Loucy (cell line): ENCODE data around the gene MAP2K3.

Experiments
- H2AFZ ChIP-seq: fragments of 200-600 bp; sonication (generic); 2 replicates; pipeline ENCODE4 v1.6.0; 2016; ENCODE audit warnings: antibody characterized with exemption, mild to moderate bottlenecking, low read length, moderate library complexity
- H3F3A ChIP-seq: fragments of 200-600 bp; 2 replicates; pipeline ENCODE4 v1.6.0; 2016; ENCODE audit warnings: antibody characterized with exemption, low read depth, mild to moderate bottlenecking
- H3K27me3 ChIP-seq: fragments of 200-600 bp; sonication (generic); 2 replicates; pipeline ENCODE4 v1.6.1; 2014; ENCODE audit warnings: low read length, mild to moderate bottlenecking; ENCODE audit not compliant: insufficient read depth, poor library complexity, severe bottlenecking
- H3K36me3 ChIP-seq: fragments of 200-600 bp; sonication (generic); 2 replicates; pipeline ENCODE4 v1.6.1; 2016; ENCODE audit warnings: low read length; ENCODE audit not compliant: insufficient read depth
- H3K4me1 ChIP-seq: fragments of 200-600 bp; sonication (generic); 2 replicates; pipeline ENCODE4 v1.5.1; 2014; ENCODE audit warnings: low read length, mild to moderate bottlenecking; ENCODE audit not compliant: insufficient read depth, poor library complexity, severe bottlenecking
- H3K4me2 ChIP-seq: fragments of 200-600 bp; sonication (generic); 2 replicates; pipeline ENCODE4 v1.6.0; 2014; ENCODE audit warnings: antibody characterized with exemption, low read length, low read depth, mild to moderate bottlenecking; ENCODE audit not compliant: poor library complexity, severe bottlenecking
- H3K4me3 ChIP-seq: fragments of 200-600 bp; sonication (generic); 2 replicates; pipeline ENCODE4 v1.5.1; 2014; ENCODE audit warnings: low read length, mild to moderate bottlenecking, mixed read lengths; ENCODE audit not compliant: poor library complexity, severe bottlenecking
- H3K79me2 ChIP-seq: fragments of 200-600 bp; sonication (generic); 2 replicates; pipeline ENCODE4 v1.6.1; 2014; ENCODE audit warnings: low read length; ENCODE audit not compliant: insufficient read depth
- H3K9ac ChIP-seq: fragments of 200-600 bp; sonication (generic); 2 replicates; pipeline ENCODE4 v1.6.0; 2014; ENCODE audit warnings: mild to moderate bottlenecking, low read depth, low read length, moderate library complexity; ENCODE audit not compliant: poor library complexity, severe bottlenecking
- H3K9me2 ChIP-seq: fragments of 200-600 bp; sonication (generic); replicated peaks from 2 replicates; pipeline ENCODE4 v1.6.1; 2016; ENCODE audit warnings: low read depth, low read length, mixed read lengths
- H3K9me3 ChIP-seq: fragments of 200-600 bp; sonication (generic); 2 replicates; pipeline ENCODE4 v1.6.1; 2014; ENCODE audit warnings: mild to moderate bottlenecking, antibody characterized with exemption, low read length, low read depth; ENCODE audit not compliant: insufficient read depth
- H4K20me1 ChIP-seq: fragments of 200-600 bp; sonication (generic); 2 replicates; pipeline ENCODE4 v1.6.0; 2014; ENCODE audit warnings: antibody characterized with exemption, low read length, mild to moderate bottlenecking; ENCODE audit not compliant: insufficient read depth, poor library complexity, severe bottlenecking
- EZH2phosphoT487 ChIP-seq: fragments of 200-600 bp; IDR thresholded peaks from 2 replicates; pipeline ENCODE4 v1.6.1; 2018; ENCODE audit warnings: antibody characterized with exemption, mild to moderate bottlenecking, moderate library complexity, borderline replicate concordance
- TF ChIP-seq, protein P1 (sequence below): fragments of 200-600 bp; sonication (generic); conservative IDR thresholded peaks from 2 replicates; pipeline ENCODE4 v1.5.1; 2014; ENCODE audit warnings: mild to moderate bottlenecking, antibody characterized with exemption, low read length

Gene MAP2K3

DNA sequence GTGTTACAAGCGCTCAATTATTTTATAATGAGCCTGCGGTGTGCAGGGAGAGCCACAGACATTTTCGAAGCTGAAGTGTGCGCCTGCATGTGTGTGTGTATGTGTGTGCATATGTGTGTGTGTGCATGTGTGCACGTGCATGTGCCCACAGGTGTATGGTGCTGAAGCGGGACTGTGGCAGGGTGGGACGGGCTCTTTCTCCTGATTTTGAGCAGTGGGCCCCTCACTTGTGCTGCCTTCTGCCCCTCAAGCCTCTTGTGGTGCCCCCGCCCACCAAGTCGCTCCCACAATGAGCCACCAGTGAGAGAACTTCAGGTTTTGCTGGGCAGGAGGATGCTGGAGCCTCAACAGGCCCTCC, 75.0 kb downstream of the MAP2K3 start:
- Histone ChIP-seq H2AFZ (no peak overlapping the region), H4K20me1 (no peaks in the 10 kb centered on the region), H3F3A (no peaks in the 10 kb centered on the region), H3K9me2 (no peaks in the 10 kb centered on the region), H3K36me3 (no peaks in the 10 kb centered on the region), H3K27me3 (no peaks in the 10 kb centered on the region), H3K4me3 (no peak overlapping the region), H3K9ac (no peak overlapping the region), H3K4me1 (no peaks in the 10 kb centered on the region), H3K4me2 (no peak overlapping the region), H3K79me2 (no peaks in the 10 kb centered on the region), H3K9me3 (no peaks in the 10 kb centered on the region)
- no peak for TF ChIP-seq EZH2phosphoT487

DNA sequence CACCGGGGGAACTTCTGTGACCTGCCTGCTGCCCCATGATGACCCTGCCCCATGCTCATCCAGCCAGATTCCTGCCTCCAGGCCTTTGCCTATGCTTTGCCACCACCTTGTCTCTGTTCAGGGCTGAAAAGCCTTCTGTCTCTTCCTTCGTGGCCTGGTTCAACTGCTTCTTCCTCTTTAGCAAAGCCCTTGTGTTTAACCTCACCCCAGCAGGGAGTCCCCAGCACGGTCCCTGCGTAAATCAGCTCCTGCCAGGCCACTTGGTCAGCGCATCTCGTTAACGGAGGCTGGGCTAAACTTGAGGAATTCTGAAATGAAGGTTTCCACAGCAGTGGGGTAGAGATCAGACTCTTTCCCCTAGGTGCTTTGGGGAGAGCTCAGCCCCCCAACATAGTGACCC, 75.5 kb downstream of the MAP2K3 start:
- TF ChIP-seq, protein P1, sequence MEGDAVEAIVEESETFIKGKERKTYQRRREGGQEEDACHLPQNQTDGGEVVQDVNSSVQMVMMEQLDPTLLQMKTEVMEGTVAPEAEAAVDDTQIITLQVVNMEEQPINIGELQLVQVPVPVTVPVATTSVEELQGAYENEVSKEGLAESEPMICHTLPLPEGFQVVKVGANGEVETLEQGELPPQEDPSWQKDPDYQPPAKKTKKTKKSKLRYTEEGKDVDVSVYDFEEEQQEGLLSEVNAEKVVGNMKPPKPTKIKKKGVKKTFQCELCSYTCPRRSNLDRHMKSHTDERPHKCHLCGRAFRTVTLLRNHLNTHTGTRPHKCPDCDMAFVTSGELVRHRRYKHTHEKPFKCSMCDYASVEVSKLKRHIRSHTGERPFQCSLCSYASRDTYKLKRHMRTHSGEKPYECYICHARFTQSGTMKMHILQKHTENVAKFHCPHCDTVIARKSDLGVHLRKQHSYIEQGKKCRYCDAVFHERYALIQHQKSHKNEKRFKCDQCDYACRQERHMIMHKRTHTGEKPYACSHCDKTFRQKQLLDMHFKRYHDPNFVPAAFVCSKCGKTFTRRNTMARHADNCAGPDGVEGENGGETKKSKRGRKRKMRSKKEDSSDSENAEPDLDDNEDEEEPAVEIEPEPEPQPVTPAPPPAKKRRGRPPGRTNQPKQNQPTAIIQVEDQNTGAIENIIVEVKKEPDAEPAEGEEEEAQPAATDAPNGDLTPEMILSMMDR, result no peak
- no peak for TF ChIP-seq EZH2phosphoT487
- Histone ChIP-seq H3K79me2 (no peaks in the 10 kb centered on the region), H3K27me3 (no peaks in the 10 kb centered on the region), H4K20me1 (no peaks in the 10 kb centered on the region), H2AFZ (no peak overlapping the region), H3K9ac (no peak overlapping the region), H3F3A (no peaks in the 10 kb centered on the region), H3K4me3 (no peak overlapping the region), H3K36me3 (no peaks in the 10 kb centered on the region), H3K9me2 (no peaks in the 10 kb centered on the region), H3K4me2 (no peak overlapping the region), H3K4me1 (no peaks in the 10 kb centered on the region), H3K9me3 (no peaks in the 10 kb centered on the region)

DNA sequence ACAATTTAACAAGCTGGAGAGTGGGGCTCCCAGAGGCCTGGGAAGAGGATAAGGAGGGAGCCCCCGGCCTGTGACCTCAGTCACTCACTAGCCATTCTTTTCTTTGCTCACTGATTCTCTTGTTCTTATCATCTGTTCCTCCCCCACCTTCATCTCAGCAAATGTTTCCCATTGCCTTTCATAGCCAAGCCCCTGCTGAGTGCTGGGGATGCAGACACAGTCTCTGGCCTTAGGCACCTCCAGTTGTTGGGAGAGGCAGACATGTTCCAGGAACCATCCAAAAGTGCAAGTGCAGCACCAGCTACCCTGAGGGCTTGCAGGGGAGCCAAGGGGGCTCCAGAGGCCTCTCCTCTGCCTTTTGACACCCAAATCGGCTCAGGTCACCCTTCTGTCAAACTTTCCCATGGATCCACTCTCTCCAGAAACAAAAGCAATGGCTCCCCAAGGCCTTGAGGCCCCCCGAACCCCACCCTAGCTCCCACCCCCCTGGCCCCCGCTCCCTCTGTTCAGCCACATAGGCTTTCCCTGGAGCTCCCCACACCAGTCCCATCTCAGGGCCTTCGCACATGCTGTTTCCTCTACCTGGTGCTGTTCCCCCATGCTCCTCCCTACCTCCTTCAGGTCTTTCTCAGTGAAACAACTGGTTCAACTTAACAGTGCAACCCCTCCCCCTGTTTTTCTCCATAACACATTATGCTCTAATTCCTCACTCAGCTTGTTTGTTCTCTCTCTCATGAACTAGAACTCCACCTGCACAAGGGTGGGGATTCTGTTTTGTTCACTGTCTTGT, 76.7 kb downstream of the MAP2K3 start:
- H3K4me1 ChIP-seq, result no peaks in the 10 kb centered on the region
- no peaks in the 10 kb centered on the region for H4K20me1 ChIP-seq
- no peak overlapping the region for H3K4me3 ChIP-seq
- H3K9me3 ChIP-seq, result no peaks in the 10 kb centered on the region
- H3F3A ChIP-seq, result no peaks in the 10 kb centered on the region
- no peak overlapping the region for H3K9ac ChIP-seq
- no peaks in the 10 kb centered on the region for H3K27me3 ChIP-seq
- H3K36me3 ChIP-seq, result no peaks in the 10 kb centered on the region
- no peaks in the 10 kb centered on the region for H3K79me2 ChIP-seq
- H2AFZ ChIP-seq, result no peak overlapping the region
- H3K4me2 ChIP-seq, result no peak overlapping the region
- H3K9me2 ChIP-seq, result no peaks in the 10 kb centered on the region
- no peak for TF ChIP-seq EZH2phosphoT487
- TF ChIP-seq, protein P1, result no peak

DNA sequence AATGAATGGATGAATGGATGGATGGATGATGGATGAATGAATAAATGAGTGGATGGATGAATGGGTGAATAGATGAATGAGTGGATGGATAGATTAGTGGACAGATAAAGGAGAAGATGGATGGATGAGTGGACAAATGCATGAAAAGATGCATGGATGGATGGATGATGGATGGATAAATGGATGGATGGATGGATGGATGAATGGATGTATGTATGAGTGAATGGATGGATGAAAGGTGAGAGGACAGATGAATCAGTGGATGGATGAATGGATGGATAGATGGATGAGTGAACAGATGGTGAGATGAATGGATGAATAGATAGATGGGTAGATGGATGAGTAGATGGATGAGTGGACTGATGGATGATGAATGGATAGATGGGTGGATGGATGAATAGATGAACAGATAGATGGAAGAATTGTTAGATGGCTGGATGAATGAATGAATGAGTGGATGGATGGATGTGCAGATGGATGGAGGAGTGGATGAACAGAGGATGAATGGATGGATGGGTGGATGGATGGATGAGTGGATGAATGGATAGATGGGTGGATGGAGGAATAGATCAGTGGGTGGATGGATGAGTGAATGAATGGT, 77.9 kb downstream of the MAP2K3 start:
- Histone ChIP-seq H3K27me3 (no peaks in the 10 kb centered on the region), H3K9me3 (no peaks in the 10 kb centered on the region), H3K79me2 (no peaks in the 10 kb centered on the region)

More for the DNA sequence above, 77.9 kb downstream of the MAP2K3 start:
- H3F3A ChIP-seq, result no peaks in the 10 kb centered on the region
- H3K4me3 ChIP-seq, result no peak overlapping the region
- H4K20me1 ChIP-seq, result no peaks in the 10 kb centered on the region
- H2AFZ ChIP-seq, result no peak overlapping the region
- TF ChIP-seq, protein P1, result no peak
- TF ChIP-seq EZH2phosphoT487, result no peak
- H3K9me2 ChIP-seq, result no peaks in the 10 kb centered on the region
- no peak overlapping the region for H3K9ac ChIP-seq
- H3K4me2 ChIP-seq, result no peak overlapping the region
- no peaks in the 10 kb centered on the region for H3K4me1 ChIP-seq
- no peaks in the 10 kb centered on the region for H3K36me3 ChIP-seq
